GM18505 (cell line): ENCODE measurements around the gene RBBP8.

Source experiments
- ATAC-seq: cut with Tn5 transposase; IDR thresholded peaks from one replicate; pipeline ENCODE4 v1.9.1; 2021; ENCODE audit not compliant: unreplicated experiment
- POLR2A ChIP-seq: IDR thresholded peaks from 4 replicates; pipeline ENCODE4 v1.6.1; 2011; ENCODE audit warnings: borderline replicate concordance; ENCODE audit not compliant: insufficient read depth, insufficient read length; ENCODE audit errors: extremely low read depth

The RBBP8 gene

GRCh38 chr18:22987547-22988189 is 54.5 kb downstream of the RBBP8 start:
- no peak for TF ChIP-seq POLR2A
- ATAC-seq: no peak

- TF ChIP-seq POLR2A: no peak
- ATAC-seq: no peak
Observed at GRCh38 chr18:22988208-22988607, 55.1 kb downstream of the RBBP8 start.

GRCh38 chr18:22998344-22998743 is 65.2 kb downstream of the RBBP8 start:
- no peak for ATAC-seq
- TF ChIP-seq POLR2A: no peak

- TF ChIP-seq POLR2A: no peak
- no peak for ATAC-seq
Observed at GRCh38 chr18:22999212-22999611, 66.1 kb downstream of the RBBP8 start.

GRCh38 chr18:22999647-23000046 is 66.5 kb downstream of the RBBP8 start:
- no peak for TF ChIP-seq POLR2A
- no peak for ATAC-seq

GRCh38 chr18:23003289-23003688 is 70.2 kb downstream of the RBBP8 start:
- no peak for ATAC-seq
- TF ChIP-seq POLR2A: no peak

GRCh38 chr18:23012249-23012648 is 79.1 kb downstream of the RBBP8 start:
- no peak for ATAC-seq
- no peak for TF ChIP-seq POLR2A

GRCh38 chr18:23020555-23021294 is 87.6 kb downstream of the RBBP8 start:
- no peak for ATAC-seq
- TF ChIP-seq POLR2A: no peak

GRCh38 chr18:23021623-23022022 is 88.5 kb downstream of the RBBP8 start:
- TF ChIP-seq POLR2A: no peak
- ATAC-seq: no peak

- no peak for ATAC-seq
- TF ChIP-seq POLR2A: no peak
Observed at GRCh38 chr18:23032030-23032582, 99.0 kb downstream of the RBBP8 start.

GRCh38 chr18:23033056-23033455 is 99.9 kb downstream of the RBBP8 start:
- TF ChIP-seq POLR2A: no peak
- ATAC-seq: no peak

- TF ChIP-seq POLR2A: no peak
- ATAC-seq: no peak
Observed at GRCh38 chr18:23036660-23037201, 103.6 kb downstream of the RBBP8 start.

- no peak for TF ChIP-seq POLR2A
- no peak for ATAC-seq
Observed at GRCh38 chr18:23037646-23038045, 104.5 kb downstream of the RBBP8 start.

- no peak for TF ChIP-seq POLR2A
- no peak for ATAC-seq
Observed at GRCh38 chr18:23038712-23039111, 105.6 kb downstream of the RBBP8 start.

- no peak for ATAC-seq
- TF ChIP-seq POLR2A: no peak
Observed at GRCh38 chr18:23042133-23042532, 109.0 kb downstream of the RBBP8 start.
